ENCODE data around the gene PDSS2. TPM values are rescaled to one million over a fixed set of nuclear protein-coding genes. Genes with fewer than 3 reads are reported as not detected.

Gene PDSS2
- total and polyA plus RNA-seq, 2 donors (not counting 1 experiment from before 2014, with no cell fraction given), result 16.9 to 17.0 TPM

GRCh38 chr6:107244742-107245480 is 214.5 kb downstream of the PDSS2 start:
- H3K4me3 ChIP-seq (ENCODE audit: control extremely low read depth in 1 of 5, extremely low read depth in 1 of 5, insufficient read depth in 1 of 5, low read depth in 2 of 5, low read length in 4 of 5), result no peak overlapping the region
- no peaks in the 10 kb centered on the region for H3K4me1 ChIP-seq (ENCODE audit: control insufficient read depth in 2 of 2, insufficient read depth in 2 of 2, low read length in 2 of 2)
- no peak for DNase-seq
- peaks cover 3% of the 10 kb centered on the region for H3K79me2 ChIP-seq (ENCODE audit: control insufficient read depth, insufficient read depth, low read length)
- TF ChIP-seq CTCF (IDR thresholded peaks at IDR 0.05) (no peak), EZH2 (IDR thresholded peaks at IDR 0.05; ENCODE audit: borderline replicate concordance, insufficient read depth, low read depth, low read length, poor library complexity, severe bottlenecking) (no peak)
- Mint-ChIP-seq H3K27ac (no peak overlapping the region), H3K4me3 (no peak overlapping the region), H3K27me3 (no peaks in the 10 kb centered on the region), H3K9me3 (ENCODE audit: insufficient read depth) (no peaks in the 10 kb centered on the region), H3K4me1 (peaks cover 3% of the 10 kb centered on the region)
- 76% methylated on average over 2 of the region's 4 CpGs for WGBS (ENCODE audit: insufficient coverage)
- H3K27me3 ChIP-seq (replicated peaks in 1 of 4; ENCODE audit: control extremely low read depth in 1 of 4, control insufficient read depth in 3 of 4, insufficient read depth in 4 of 4, low read length in 3 of 4), result no peaks in the 10 kb centered on the region
- H3K27ac ChIP-seq (ENCODE audit: low read length in 2 of 2), result no peak overlapping the region
- ChIA-PET CTCF (no interaction called here), POLR2A (no interaction called here)
- no peak overlapping the region for H2AFZ ChIP-seq (ENCODE audit: insufficient read depth, low read depth, low read length, poor library complexity, severe bottlenecking)
- no peaks in the 10 kb centered on the region for H3K9me3 ChIP-seq (ENCODE audit: control extremely low read depth in 1 of 3, control insufficient read depth in 2 of 3, insufficient read depth in 1 of 3, low read length in 2 of 3)
- ATAC-seq (ENCODE audit: low read depth), result no peak
- H3K36me3 ChIP-seq (replicated peaks in 1 of 2; ENCODE audit: control extremely low read depth in 1 of 2, control insufficient read depth in 1 of 2, extremely low read depth in 1 of 2, insufficient read depth in 2 of 2, low read length in 1 of 2), result peaks cover 0 to 1% of the 10 kb centered on the region in 2 experiments
- no peak overlapping the region for H3K9ac ChIP-seq (ENCODE audit: low read length)
- intact Hi-C loops (cut with micrococcal nuclease), result no loop called here
- H3K4me2 ChIP-seq (replicated peaks; ENCODE audit: low read depth, low read length, poor library complexity, severe bottlenecking), result no peak overlapping the region
- H4K20me1 ChIP-seq (ENCODE audit: control insufficient read depth, insufficient read depth, low read length, poor library complexity, severe bottlenecking), result no peaks in the 10 kb centered on the region

GRCh38 chr6:107244082-107244741 is 215.2 kb downstream of the PDSS2 start:
- intact Hi-C loops (cut with micrococcal nuclease), result no loop called here
- ATAC-seq (ENCODE audit: low read depth) (no peak), DNase-seq (no peak)
- Histone ChIP-seq H3K4me1 (ENCODE audit: control insufficient read depth in 2 of 2, insufficient read depth in 2 of 2, low read length in 2 of 2) (no peaks in the 10 kb centered on the region), H3K9ac (ENCODE audit: low read length) (no peak overlapping the region), H3K27ac (ENCODE audit: low read length in 2 of 2) (no peak overlapping the region), H3K9me3 (ENCODE audit: control extremely low read depth in 1 of 3, control insufficient read depth in 2 of 3, insufficient read depth in 1 of 3, low read length in 2 of 3) (no peaks in the 10 kb centered on the region), H3K4me2 (replicated peaks; ENCODE audit: low read depth, low read length, poor library complexity, severe bottlenecking) (no peak overlapping the region), H4K20me1 (ENCODE audit: control insufficient read depth, insufficient read depth, low read length, poor library complexity, severe bottlenecking) (no peaks in the 10 kb centered on the region), H3K27me3 (replicated peaks in 1 of 4; ENCODE audit: control extremely low read depth in 1 of 4, control insufficient read depth in 3 of 4, insufficient read depth in 4 of 4, low read length in 3 of 4) (no peaks in the 10 kb centered on the region), H3K36me3 (replicated peaks in 1 of 2; ENCODE audit: control extremely low read depth in 1 of 2, control insufficient read depth in 1 of 2, extremely low read depth in 1 of 2, insufficient read depth in 2 of 2, low read length in 1 of 2) (peaks cover 0 to 1% of the 10 kb centered on the region in 2 experiments), H2AFZ (ENCODE audit: insufficient read depth, low read depth, low read length, poor library complexity, severe bottlenecking) (no peak overlapping the region), H3K79me2 (ENCODE audit: control insufficient read depth, insufficient read depth, low read length) (peaks cover 3% of the 10 kb centered on the region), H3K4me3 (ENCODE audit: control extremely low read depth in 1 of 5, extremely low read depth in 1 of 5, insufficient read depth in 1 of 5, low read depth in 2 of 5, low read length in 4 of 5) (no peak overlapping the region)
- ChIA-PET CTCF (no interaction called here), POLR2A (no interaction called here)
- Mint-ChIP-seq H3K4me3 (no peak overlapping the region), H3K9me3 (ENCODE audit: insufficient read depth) (no peaks in the 10 kb centered on the region), H3K27ac (no peak overlapping the region), H3K27me3 (no peaks in the 10 kb centered on the region), H3K4me1 (peaks cover 3% of the 10 kb centered on the region)
- TF ChIP-seq EZH2 (IDR thresholded peaks at IDR 0.05; ENCODE audit: borderline replicate concordance, insufficient read depth, low read depth, low read length, poor library complexity, severe bottlenecking) (no peak), CTCF (IDR thresholded peaks at IDR 0.05) (no peak)
- WGBS (ENCODE audit: insufficient coverage), result no CpG with 5 or more reads among the region's 4 CpGs

Measured in B cell (primary cell).